Measurements from ENCODE around the gene ALK.

DNA sequence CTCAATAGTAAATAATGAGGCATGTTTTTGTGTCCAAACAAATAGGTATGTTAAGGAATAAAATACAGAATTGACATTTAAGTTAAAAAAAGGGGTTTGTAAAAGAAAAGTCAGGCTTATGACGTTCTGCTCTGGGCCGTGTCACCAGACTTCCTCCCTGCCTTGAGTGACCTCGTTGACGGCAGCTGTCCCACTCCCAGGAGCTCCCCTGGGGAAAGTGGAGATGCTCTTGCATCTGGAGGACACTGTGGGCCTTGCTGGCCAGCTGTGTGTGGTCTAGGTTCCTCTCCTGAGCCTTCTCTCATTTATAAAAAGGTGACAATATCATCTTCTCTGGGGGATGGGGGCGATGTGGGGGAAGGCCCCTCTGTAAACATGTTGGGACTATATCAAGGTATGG is 609.9 kb downstream of the ALK start:
- TF ChIP-seq POLR2A (IDR thresholded peaks at IDR 0.05), result no peak
- TF ChIP-seq, protein P1, sequence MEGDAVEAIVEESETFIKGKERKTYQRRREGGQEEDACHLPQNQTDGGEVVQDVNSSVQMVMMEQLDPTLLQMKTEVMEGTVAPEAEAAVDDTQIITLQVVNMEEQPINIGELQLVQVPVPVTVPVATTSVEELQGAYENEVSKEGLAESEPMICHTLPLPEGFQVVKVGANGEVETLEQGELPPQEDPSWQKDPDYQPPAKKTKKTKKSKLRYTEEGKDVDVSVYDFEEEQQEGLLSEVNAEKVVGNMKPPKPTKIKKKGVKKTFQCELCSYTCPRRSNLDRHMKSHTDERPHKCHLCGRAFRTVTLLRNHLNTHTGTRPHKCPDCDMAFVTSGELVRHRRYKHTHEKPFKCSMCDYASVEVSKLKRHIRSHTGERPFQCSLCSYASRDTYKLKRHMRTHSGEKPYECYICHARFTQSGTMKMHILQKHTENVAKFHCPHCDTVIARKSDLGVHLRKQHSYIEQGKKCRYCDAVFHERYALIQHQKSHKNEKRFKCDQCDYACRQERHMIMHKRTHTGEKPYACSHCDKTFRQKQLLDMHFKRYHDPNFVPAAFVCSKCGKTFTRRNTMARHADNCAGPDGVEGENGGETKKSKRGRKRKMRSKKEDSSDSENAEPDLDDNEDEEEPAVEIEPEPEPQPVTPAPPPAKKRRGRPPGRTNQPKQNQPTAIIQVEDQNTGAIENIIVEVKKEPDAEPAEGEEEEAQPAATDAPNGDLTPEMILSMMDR (IDR thresholded peaks at IDR 0.05), result no peak

All from thyroid gland (tissue), 4 donors.